Stimulated activated CD8-positive, alpha-beta memory T cell treated with anti-CD3 and anti-CD28 coated beads, Interleukin-12 subunit alpha, Interleukin-12 subunit beta, amount 100 ng/mL, for 1 hour (primary cell): ENCODE measurements around the gene ARVCF.

Experiments
- DNase-seq: peaks from one replicate; pipeline ENCODE4 v3.0.0-alpha.2; 2020; ENCODE audit warnings: low read depth

Gene ARVCF

DNA sequence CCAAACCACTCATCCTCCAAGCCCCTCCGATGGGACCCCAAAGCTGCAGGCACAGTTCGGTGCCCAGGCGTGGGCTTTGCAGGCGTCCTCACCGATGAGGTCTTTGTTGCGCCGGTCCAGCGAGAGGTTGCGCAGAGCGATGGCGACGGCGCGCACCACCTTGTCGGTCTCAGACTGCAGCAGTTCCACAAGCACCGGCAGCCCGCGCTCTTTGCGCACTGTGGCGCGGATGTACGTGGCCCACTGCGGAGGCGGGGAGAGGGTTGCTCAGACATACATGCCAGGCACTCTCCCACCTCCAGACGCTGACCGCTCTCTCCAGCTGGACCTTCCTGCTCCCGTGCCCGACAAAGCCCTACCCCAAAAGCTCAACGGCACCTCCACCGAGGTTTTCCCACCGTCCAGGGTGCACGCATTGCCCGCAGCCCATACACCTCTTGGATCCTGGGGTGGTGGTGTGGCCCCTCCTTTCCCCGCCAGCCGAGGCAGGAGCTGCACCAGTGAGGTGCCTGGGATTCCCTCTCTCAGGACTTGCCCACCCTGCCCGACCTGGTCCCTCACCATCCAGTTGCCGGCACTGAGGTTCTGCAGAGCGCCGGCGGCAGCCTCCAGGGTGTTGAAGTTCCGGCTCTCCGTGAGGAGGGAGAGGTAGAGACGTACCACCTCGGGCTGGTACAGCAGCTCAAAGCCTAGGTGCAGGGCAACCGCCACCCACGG, 42.9 kb downstream of the ARVCF start:
- no peak for DNase-seq

DNA sequence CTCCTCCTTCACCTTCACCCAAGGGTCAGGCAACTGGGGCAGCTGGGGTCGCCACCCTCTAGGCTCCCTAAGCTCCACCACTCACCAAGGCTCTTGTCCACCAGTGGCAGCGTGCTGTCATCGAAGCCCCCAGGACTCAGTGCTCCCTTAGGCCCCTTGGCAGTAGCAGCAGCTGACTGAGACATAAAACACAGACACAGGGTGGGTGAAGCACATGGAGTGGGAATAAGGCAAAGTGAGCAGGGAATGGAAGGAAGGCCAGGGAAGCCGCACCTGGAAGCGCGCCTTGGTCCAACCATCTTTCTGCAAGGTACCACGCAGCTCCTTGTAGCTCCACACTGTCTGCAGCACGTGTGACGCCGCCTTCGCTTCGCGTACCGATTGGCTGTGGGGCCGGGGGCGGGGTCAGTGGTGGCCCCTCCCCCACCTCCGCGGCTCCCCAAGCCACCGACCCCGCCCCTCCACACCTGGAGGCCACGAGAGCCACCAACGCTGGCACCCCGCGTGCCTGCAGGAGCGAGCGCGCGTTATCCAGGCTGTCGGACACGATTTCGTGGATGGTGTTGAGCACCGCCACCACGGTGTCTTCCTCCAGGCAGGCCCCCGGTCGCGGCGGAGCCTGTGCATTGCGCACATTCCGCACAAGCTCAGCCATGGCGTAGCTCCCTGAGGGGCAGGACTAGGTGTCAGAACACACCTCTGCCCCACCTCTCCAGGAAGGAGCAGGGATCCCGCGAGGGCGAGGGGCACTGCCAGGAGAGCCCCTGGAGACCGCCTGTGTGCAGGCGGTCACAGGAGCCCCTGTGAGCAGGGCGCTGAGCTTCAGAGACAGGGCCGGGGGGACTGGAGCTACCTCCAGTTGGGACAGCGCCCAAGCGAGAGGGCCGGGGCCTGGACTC, 43.7 kb downstream of the ARVCF start:
- no peak for DNase-seq

DNA sequence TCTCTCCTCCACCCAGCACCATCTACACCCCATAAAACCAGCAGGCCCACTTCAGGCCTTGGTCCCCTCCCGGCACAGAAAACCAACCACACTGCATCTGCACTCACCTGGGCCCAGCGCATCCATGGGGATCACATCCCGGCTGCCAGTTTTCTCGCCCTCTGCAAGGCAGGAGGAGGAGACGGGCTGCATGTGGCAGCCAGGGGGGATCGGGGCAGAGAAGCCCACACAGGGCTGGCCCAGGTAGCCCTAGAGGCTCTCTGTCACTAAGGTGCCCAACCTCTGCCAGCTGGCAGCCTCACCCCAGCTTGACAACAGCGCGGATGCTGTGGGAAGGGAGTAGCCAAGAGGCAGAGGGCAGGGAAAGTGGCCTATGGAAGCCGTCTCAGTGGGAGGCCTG, 44.4 kb downstream of the ARVCF start:
- DNase-seq: no peak

- DNase-seq: no peak
These were observed 45.1 kb downstream of the ARVCF start for GRCh38 chr22:19971276-19972124.

GRCh38 chr22:19970479-19971275, 45.9 kb downstream of the ARVCF start:
- peak; percentile 64 for DNase-seq

DNA sequence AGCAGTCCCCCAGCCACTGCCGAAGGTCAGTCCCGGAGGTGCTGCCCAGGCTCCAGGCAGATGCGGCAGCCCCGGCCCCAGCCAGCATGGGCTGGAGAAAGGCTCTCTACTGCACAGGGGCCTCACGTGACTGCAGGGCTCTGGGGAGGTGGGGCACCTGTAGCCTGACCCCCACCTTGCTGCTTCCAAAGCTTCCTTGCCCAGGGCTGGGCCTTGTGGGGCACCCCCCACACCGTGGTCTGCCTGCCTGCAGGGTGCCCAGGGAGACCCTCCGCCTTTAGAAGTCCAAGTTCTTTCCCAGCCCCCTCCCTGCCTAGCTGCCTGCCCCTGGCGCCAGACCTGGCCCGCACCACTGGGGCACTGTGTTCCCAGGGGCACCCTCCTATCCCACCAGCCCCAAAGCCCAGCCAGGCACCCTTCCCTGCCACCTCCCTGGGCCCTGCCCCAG, 46.6 kb downstream of the ARVCF start:
- no peak for DNase-seq

DNA sequence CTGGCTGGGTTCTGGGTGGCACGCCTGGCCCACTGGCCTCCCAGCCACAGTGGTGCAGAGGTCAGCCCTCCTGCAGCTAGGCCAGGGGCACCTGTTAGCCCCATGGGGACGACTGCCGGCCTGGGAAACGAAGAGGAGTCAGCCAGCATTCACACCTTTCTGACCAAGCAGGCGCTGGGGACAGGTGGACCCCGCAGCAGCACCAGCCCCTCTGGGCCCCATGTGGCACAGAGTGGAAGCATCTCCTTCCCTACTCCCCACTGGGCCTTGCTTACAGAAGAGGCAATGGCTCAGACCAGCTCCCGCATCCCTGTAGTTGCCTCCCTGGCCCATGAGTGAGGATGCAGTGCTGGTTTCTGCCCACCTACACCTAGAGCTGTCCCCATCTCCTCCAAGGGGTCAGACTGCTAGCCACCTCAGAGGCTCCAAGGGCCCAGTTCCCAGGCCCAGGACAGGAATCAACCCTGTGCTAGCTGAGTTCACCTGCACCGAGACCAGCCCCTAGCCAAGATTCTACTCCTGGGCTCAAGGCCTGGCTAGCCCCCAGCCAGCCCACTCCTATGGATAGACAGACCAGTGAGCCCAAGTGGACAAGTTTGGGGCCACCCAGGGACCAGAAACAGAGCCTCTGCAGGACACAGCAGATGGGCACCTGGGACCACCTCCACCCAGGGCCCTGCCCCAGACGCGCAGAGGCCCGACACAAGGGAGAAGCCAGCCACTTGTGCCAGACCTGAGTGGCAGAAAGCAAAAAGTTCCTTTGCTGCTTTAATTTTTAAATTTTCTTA, 47.3 kb downstream of the ARVCF start:
- DNase-seq: no peak

DNA sequence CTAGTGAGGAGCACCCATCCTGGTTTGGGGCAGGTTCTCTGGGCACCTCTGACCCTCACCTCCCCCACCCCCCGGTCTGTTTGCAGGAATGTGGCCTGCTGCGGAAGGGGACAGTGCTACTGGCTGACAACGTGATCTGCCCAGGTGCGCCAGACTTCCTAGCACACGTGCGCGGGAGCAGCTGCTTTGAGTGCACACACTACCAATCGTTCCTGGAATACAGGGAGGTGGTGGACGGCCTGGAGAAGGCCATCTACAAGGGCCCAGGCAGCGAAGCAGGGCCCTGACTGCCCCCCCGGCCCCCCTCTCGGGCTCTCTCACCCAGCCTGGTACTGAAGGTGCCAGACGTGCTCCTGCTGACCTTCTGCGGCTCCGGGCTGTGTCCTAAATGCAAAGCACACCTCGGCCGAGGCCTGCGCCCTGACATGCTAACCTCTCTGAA, 48.2 kb downstream of the ARVCF start:
- DNase-seq: no peak

- DNase-seq: no peak
These were observed 48.7 kb downstream of the ARVCF start for GRCh38 chr22:19967850-19968449.

DNA sequence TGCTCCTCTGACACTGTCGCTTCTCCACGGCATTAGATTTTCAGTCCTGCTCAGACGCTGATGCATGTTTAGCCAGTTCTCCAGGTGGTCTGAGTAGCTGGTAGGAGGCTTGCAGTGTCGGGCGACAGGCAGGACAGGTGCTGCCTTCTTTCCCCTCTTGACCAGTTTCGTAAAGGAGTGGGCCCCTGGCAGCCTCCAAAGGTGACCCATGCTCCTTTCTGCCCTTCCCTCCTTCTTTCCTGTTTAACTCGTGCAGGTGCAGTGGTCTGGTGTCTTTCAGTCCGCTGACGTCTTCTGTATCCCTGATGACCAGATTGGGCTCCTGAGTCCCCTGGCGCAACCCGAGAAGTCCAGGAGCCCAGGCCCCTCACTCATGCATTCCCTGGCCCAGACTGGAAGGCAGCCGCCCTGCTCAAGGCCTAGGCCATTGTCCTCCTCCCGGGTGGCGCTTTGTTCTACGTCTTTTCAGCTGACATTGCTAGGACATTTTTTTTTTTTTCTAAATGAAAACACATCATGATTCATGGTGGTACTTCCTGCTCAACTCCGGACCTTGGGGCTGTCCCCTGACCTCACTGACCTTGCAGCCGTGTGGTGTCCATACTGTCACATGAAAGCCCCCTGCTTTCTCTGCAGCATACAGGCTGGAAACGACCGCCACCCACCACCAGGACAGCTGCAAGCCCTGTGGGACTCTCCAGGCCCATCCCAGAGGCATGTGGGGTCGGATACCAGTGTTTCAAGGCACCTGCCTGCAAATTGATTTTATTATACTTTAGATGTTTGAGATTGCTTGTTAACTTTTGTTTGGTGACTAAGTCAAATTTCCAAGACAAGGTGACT, 49.5 kb downstream of the ARVCF start:
- no peak for DNase-seq

- no peak for DNase-seq
These were observed 50.6 kb downstream of the ARVCF start for GRCh38 chr22:19965771-19966709.

DNA sequence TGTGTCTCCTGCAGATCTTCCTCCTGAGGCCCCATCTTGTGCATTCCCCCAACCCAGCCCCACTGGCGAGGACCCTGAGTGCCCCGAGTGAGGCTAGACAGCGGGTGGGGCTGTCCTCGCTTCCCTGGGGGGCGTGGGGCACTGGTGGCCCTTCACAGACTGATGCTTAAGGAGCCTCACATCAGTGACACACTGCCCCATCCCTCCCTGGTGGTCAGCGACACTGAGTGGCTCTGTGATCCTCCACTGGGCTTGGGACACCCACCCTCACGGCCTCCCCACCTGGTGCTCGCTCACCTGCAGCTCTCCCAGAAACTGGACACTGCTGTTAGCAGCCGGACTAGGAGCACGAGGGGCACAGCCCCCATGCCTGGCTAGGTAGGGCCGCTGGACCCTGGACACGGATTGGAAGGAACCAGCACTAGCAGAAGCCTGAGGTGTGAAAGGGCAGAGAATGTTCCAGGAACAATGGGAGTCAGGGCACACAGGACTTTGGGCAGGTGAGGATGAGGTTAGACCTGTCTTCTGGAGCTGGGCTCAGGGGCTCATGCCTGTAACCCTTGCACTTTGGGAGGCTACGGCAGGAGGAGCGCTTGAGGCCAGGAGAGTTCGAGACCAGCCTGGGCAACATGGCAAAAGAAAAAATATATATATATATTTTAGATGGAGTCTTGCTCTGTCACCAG, 51.8 kb downstream of the ARVCF start:
- no peak for DNase-seq

DNA sequence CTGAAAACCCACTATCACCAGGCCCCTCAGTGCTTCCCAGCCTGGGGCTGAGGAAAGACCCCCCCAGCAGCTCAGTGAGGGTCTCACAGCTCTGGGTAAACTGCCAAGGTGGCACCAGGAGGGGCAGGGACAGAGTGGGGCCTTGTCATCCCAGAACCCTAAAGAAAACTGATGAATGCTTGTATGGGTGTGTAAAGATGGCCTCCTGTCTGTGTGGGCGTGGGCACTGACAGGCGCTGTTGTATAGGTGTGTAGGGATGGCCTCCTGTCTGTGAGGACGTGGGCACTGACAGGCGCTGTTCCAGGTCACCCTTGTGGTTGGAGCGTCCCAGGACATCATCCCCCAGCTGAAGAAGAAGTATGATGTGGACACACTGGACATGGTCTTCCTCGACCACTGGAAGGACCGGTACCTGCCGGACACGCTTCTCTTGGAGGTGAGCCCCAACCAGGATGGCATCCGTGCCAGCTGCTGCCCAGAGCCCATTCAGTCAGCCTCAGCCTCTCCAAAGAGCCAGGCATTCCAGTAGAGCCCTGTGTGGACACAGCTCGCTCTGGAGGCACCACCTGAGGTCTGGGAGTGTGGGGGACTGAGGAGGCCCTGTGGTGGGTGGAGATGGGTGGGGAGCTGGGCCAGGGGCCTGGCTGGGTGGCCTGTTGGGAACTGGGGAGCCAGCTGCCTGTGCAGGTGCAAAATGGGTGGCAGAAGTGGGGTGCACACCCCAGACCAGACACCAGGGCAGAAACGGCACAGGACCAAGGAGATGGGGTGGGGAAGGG, 52.6 kb downstream of the ARVCF start:
- no peak for DNase-seq

DNA sequence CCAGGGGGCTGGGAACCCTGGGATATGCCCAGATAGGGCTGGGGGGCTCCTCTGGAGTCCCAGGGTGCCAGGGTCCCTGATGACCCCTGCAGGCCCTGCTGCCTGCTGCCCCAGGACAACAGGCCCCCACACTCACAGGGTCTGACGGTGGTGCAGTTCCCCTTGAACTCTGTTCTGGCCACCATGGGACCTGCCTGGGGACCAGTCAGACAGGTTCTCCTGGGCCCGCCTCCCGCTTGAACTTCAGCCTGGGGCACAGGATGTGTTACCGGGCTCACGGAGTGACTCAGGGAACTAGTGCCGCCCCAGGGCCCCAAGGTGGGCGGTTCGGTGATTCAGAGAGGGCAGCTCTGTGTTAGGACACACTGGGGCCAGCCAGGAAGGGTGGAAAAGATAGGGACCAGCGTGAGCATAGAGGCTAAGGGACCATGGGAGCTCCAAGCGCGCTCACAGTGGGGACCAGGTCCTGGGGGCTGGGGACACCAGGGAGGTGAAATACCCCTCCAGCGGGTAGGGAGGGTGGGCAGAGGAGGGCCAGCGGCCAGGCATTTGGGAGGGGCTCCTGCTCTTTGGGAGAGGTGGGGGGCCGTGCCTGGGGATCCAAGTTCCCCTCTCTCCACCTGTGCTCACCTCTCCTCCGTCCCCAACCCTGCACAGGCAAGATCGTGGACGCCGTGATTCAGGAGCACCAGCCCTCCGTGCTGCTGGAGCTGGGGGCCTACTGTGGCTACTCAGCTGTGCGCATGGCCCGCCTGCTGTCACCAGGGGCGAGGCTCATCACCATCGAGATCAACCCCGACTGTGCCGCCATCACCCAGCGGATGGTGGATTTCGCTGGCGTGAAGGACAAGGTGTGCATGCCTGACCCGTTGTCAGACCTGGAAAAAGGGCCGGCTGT, 53.5 kb downstream of the ARVCF start:
- DNase-seq: no peak

DNA sequence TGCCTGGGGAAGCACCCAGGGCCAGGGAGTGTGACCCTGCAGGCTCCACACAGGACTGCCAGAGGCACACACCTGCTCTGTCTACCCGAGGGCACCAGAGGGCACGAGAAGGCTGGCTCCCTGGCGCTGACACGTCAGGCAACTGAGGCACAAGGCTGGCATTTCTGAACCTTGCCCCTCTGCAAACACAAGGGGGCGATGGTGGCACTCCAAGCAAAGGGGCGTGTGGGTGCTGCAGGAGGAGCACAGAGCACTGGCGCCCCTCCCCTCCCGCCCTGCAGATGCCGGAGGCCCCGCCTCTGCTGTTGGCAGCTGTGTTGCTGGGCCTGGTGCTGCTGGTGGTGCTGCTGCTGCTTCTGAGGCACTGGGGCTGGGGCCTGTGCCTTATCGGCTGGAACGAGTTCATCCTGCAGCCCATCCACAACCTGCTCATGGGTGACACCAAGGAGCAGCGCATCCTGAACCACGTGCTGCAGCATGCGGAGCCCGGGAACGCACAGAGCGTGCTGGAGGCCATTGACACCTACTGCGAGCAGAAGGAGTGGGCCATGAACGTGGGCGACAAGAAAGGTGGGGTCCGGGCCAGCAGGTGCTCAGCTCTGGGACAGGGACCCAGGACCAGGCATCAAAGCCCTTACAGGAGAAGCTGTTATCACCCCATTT, 54.2 kb downstream of the ARVCF start:
- DNase-seq: no peak
